Measurements from ENCODE around the gene RNF220.

Gene RNF220

GRCh38 chr1:44640200-44640853 is 235.3 kb downstream of the RNF220 start:
- no peak for DNase-seq (ENCODE audit: low read depth)
- no peak overlapping the region for H3K4me3 ChIP-seq (ENCODE audit: low read depth, low read length)

GRCh38 chr1:44641126-44642102 is 236.4 kb downstream of the RNF220 start:
- H3K4me3 ChIP-seq (ENCODE audit: low read depth, low read length), result no peak overlapping the region
- no peak for DNase-seq (ENCODE audit: low read depth)

GRCh38 chr1:44642255-44642654 is 237.2 kb downstream of the RNF220 start:
- H3K4me3 ChIP-seq (ENCODE audit: low read depth, low read length), result no peak overlapping the region
- no peak for DNase-seq (ENCODE audit: low read depth)

- H3K4me3 ChIP-seq (ENCODE audit: low read depth, low read length), result no peak overlapping the region
- DNase-seq (ENCODE audit: low read depth), result no peak
Observed at GRCh38 chr1:44642925-44643324, 237.9 kb downstream of the RNF220 start.

GRCh38 chr1:44643721-44644334 is 238.8 kb downstream of the RNF220 start:
- DNase-seq (ENCODE audit: low read depth), result no peak
- H3K4me3 ChIP-seq (ENCODE audit: low read depth, low read length), result no peak overlapping the region

GRCh38 chr1:44644806-44645205 is 239.8 kb downstream of the RNF220 start:
- DNase-seq (ENCODE audit: low read depth), result no peak
- no peak overlapping the region for H3K4me3 ChIP-seq (ENCODE audit: low read depth, low read length)

GRCh38 chr1:44645476-44646244 is 240.6 kb downstream of the RNF220 start:
- no peak for DNase-seq (ENCODE audit: low read depth)
- no peak overlapping the region for H3K4me3 ChIP-seq (ENCODE audit: low read depth, low read length)

GRCh38 chr1:44646261-44647110 is 241.4 kb downstream of the RNF220 start:
- H3K4me3 ChIP-seq (ENCODE audit: low read depth, low read length), result no peak overlapping the region
- no peak for DNase-seq (ENCODE audit: low read depth)

- H3K4me3 ChIP-seq (ENCODE audit: low read depth, low read length), result no peak overlapping the region
- no peak for DNase-seq (ENCODE audit: low read depth)
Observed at GRCh38 chr1:44647896-44648295, 242.8 kb downstream of the RNF220 start.

- no peak for DNase-seq (ENCODE audit: low read depth)
- H3K4me3 ChIP-seq (ENCODE audit: low read depth, low read length), result no peak overlapping the region
Observed at GRCh38 chr1:44648529-44649250, 243.6 kb downstream of the RNF220 start.

GRCh38 chr1:44649788-44650158 is 244.7 kb downstream of the RNF220 start:
- DNase-seq (ENCODE audit: low read depth), result no peak
- no peak overlapping the region for H3K4me3 ChIP-seq (ENCODE audit: low read depth, low read length)

GRCh38 chr1:44650159-44650831 is 245.2 kb downstream of the RNF220 start:
- no peak overlapping the region for H3K4me3 ChIP-seq (ENCODE audit: low read depth, low read length)
- DNase-seq (ENCODE audit: low read depth), result no peak

- H3K4me3 ChIP-seq (ENCODE audit: low read depth, low read length), result no peak overlapping the region
Observed at GRCh38 chr1:44651069-44651468, 246.0 kb downstream of the RNF220 start.

GRCh38 chr1:44652445-44653106 is 247.5 kb downstream of the RNF220 start:
- H3K4me3 ChIP-seq (ENCODE audit: low read depth, low read length), result no peak overlapping the region
- no peak for DNase-seq (ENCODE audit: low read depth)

More at GRCh38 chr1:44651069-44651468, 246.0 kb downstream of the RNF220 start:
- DNase-seq (ENCODE audit: low read depth), result no peak

GRCh38 chr1:44653107-44653964 is 248.3 kb downstream of the RNF220 start:
- no peak for DNase-seq (ENCODE audit: low read depth)
- H3K4me3 ChIP-seq (ENCODE audit: low read depth, low read length), result no peak overlapping the region

- DNase-seq (ENCODE audit: low read depth), result no peak
- no peak overlapping the region for H3K4me3 ChIP-seq (ENCODE audit: low read depth, low read length)
Observed at GRCh38 chr1:44654621-44655187, 249.6 kb downstream of the RNF220 start.

All from skeletal muscle cell (primary cell).